Measurements from ENCODE around the gene ETV3. TPM values are rescaled to one million over a fixed set of nuclear protein-coding genes. Genes with fewer than 3 reads are reported as not detected.

The ETV3 gene
- total and polyA plus RNA-seq, 8 donors = 3.8 to 30.8 (median 11.5) TPM

DNA sequence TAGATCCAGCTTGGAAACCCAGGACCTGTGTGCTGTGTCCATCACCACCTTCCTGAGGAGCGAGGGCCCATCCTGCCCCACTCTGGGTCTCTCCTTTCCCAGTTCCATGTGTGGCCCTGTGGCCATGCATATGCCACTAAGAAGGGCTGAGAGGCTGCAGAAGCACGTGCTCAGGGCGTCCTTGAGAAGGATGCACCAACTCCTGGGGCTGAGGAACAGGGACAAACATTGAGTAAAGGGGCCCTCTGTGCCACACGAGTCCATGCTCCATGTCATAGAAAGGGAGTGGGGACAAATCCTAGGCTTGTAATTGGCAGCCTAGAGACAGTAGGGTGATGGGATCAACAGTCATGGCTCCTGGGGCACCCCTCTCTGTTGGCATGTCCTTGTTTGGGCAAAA, 47.0 kb downstream of the ETV3 start:
- H3K4me3 ChIP-seq = no peak overlapping the region
- H3K36me3 ChIP-seq = no peaks in the 10 kb centered on the region
- 88 to 98% (median 91%) methylated on average over 4 of the region's 4 CpGs for WGBS, 5 donors
- H3K9me3 ChIP-seq = no peaks in the 10 kb centered on the region
- intact Hi-C loops (cut with DNase I; ENCODE audit: low total_unique reads) = no loop called here
- H3K27me3 ChIP-seq = peaks cover 0 to 5% (median 0%) of the 10 kb centered on the region in 3 donors
- peaks cover 3 to 15% (median 11%) of the 10 kb centered on the region in 4 donors for H3K4me1 ChIP-seq
- H3K27ac ChIP-seq = no peak overlapping the region
- no peak for DNase-seq
- TF ChIP-seq POLR2AphosphoS5 (IDR thresholded peaks at IDR 0.05) = no peak
- TF ChIP-seq, protein P1, sequence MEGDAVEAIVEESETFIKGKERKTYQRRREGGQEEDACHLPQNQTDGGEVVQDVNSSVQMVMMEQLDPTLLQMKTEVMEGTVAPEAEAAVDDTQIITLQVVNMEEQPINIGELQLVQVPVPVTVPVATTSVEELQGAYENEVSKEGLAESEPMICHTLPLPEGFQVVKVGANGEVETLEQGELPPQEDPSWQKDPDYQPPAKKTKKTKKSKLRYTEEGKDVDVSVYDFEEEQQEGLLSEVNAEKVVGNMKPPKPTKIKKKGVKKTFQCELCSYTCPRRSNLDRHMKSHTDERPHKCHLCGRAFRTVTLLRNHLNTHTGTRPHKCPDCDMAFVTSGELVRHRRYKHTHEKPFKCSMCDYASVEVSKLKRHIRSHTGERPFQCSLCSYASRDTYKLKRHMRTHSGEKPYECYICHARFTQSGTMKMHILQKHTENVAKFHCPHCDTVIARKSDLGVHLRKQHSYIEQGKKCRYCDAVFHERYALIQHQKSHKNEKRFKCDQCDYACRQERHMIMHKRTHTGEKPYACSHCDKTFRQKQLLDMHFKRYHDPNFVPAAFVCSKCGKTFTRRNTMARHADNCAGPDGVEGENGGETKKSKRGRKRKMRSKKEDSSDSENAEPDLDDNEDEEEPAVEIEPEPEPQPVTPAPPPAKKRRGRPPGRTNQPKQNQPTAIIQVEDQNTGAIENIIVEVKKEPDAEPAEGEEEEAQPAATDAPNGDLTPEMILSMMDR (IDR thresholded peaks at IDR 0.05) = no peak
- TF ChIP-seq POLR2A (IDR thresholded peaks at IDR 0.05) = no peak
- no peak for TF ChIP-seq EP300 (IDR thresholded peaks at IDR 0.05)

GRCh38 chr1:157090771-157091170, 47.4 kb downstream of the ETV3 start:
- Histone ChIP-seq H3K4me1 (peaks cover 3 to 15% (median 11%) of the 10 kb centered on the region in 4 donors), H3K4me3 (no peak overlapping the region), H3K9me3 (no peaks in the 10 kb centered on the region), H3K27me3 (peaks cover 0 to 5% (median 0%) of the 10 kb centered on the region in 3 donors), H3K27ac (no peak overlapping the region), H3K36me3 (no peaks in the 10 kb centered on the region)
- 59 to 68% (median 62%) methylated on average over 3 of the region's 3 CpGs for WGBS, 5 donors
- TF ChIP-seq POLR2A (IDR thresholded peaks at IDR 0.05) = no peak
- no peak for TF ChIP-seq POLR2AphosphoS5 (IDR thresholded peaks at IDR 0.05)
- TF ChIP-seq, protein P1 (IDR thresholded peaks at IDR 0.05) = no peak
- TF ChIP-seq EP300 (IDR thresholded peaks at IDR 0.05) = no peak
- intact Hi-C loops (cut with DNase I; ENCODE audit: low total_unique reads) = no loop called here
- no peak for DNase-seq

DNA sequence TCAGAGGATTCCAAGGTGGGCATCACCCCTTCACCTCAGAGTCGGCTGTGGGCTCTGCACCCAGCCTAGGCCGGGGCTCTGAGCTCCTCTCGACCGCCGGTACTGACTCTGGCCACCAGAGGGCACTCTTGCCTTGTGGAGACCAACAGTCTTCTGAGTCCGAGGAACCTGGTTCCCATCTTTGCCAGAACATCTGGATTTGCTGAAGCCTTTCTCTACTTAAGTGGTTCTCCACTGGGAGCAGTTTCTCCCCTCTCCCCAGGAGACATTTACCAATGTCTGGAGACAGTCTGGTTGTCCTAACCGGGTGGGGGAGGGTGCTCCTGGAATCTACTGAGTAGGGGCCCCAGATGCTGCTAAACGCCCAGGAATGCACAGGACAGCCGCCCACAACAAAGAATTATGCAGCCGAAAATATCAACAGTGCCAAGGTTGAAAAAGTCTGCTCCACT, 48.0 kb downstream of the ETV3 start:
- Histone ChIP-seq H3K27ac (no peak overlapping the region), H3K4me3 (no peak overlapping the region), H3K9me3 (no peaks in the 10 kb centered on the region), H3K4me1 (peaks cover 3 to 15% (median 11%) of the 10 kb centered on the region in 4 donors), H3K27me3 (peaks cover 0 to 5% (median 0%) of the 10 kb centered on the region in 3 donors), H3K36me3 (no peaks in the 10 kb centered on the region)
- TF ChIP-seq POLR2AphosphoS5 (IDR thresholded peaks at IDR 0.05) = peak in 1 of 3 donors; percentile 38
- TF ChIP-seq EP300 (IDR thresholded peaks at IDR 0.05) = no peak
- TF ChIP-seq, protein P1 (IDR thresholded peaks at IDR 0.05) = peak in 5 of 7 experiments; percentile 85 to 96 (median 91)
- intact Hi-C loops (cut with DNase I; ENCODE audit: low total_unique reads) = no loop called here
- 15 to 23% (median 20%) methylated on average over 8 to 10 of the region's 10 CpGs for WGBS, 5 donors
- peak; percentile 92 to 95 for DNase-seq

DNA sequence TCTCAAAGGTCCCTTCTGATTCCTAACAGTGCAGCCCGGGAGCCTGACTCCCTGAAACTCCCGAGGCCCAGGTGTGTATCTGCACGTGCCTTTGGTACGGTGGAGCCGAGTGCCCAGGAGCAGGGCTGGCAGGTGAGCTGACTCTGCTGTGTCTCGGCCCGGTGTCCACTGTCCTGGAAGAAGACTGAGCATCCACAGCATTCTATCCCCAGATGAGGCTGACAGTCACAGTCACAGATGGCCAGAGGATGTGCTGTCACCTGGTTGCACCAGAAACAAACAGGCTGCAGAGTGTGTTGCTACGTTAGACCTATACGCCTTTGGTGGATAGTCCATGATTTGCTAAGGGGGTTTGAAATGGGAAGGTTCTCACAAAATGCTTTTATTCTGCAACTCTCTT, 48.4 kb downstream of the ETV3 start:
- no peak for TF ChIP-seq POLR2AphosphoS5 (IDR thresholded peaks at IDR 0.05)
- TF ChIP-seq, protein P1 (IDR thresholded peaks at IDR 0.05) = no peak
- TF ChIP-seq POLR2A (IDR thresholded peaks at IDR 0.05) = no peak
- TF ChIP-seq EP300 (IDR thresholded peaks at IDR 0.05) = no peak
- WGBS, 5 donors = 81 to 87% (median 87%) methylated on average over 9 of the region's 9 CpGs
- no peak overlapping the region for H3K4me3 ChIP-seq
- H3K36me3 ChIP-seq = no peaks in the 10 kb centered on the region
- DNase-seq = peak in 1 of 2 donors; percentile 24
- no peaks in the 10 kb centered on the region for H3K9me3 ChIP-seq
- no peak overlapping the region for H3K27ac ChIP-seq
- H3K4me1 ChIP-seq = peaks cover 3 to 15% (median 11%) of the 10 kb centered on the region in 4 donors
- intact Hi-C loops (cut with DNase I; ENCODE audit: low total_unique reads) = loop anchor here (2.0 kb wide), 1 partner anchor 67 kb away; no protein-coding TSS in a partner anchor
- peaks cover 0 to 5% (median 0%) of the 10 kb centered on the region in 3 donors for H3K27me3 ChIP-seq

All from stomach (tissue), 9 donors.